GM23248 (cell line): ENCODE results near the gene FITM1.

Experiments used
- EZH2 ChIP-seq: fragments of 200-600 bp; sonication (generic); IDR thresholded peaks from 2 replicates; pipeline ENCODE4 v1.6.1; 2018; ENCODE audit warnings: antibody characterized with exemption, mild to moderate bottlenecking; ENCODE audit not compliant: insufficient read depth, poor library complexity, severe bottlenecking
- EZH2phosphoT487 ChIP-seq: fragments of 200-600 bp; sonication (generic); IDR thresholded peaks from 2 replicates; pipeline ENCODE4 v1.6.1; 2018; ENCODE audit warnings: antibody characterized with exemption, moderate library complexity, mild to moderate bottlenecking, low read depth; ENCODE audit not compliant: insufficient read depth

GRCh38 chr14:24122898-24123297, 7.6 kb upstream of the FITM1 start:
- TF ChIP-seq EZH2phosphoT487 (no peak), EZH2 (no peak)
